SK-N-SH (cell line): ENCODE measurements around the gene ADM. TPM values are rescaled to one million over a fixed set of nuclear protein-coding genes. Genes with fewer than 3 reads are reported as not detected.

ENCODE experiments used
- CTCF ChIA-PET: fragments of 300-600, 350-600 bp; formaldehyde crosslinking; extraction: SDS; loops from one replicate; lab custom pipeline; 2021; lab: Yijun Ruan, JAX
- POLR2A ChIA-PET: fragments of 350-600 bp; sonication (Branson Sonifier 250); formaldehyde crosslinking; extraction: SDS; loops from one replicate; lab custom pipeline; 2020; ENCODE audit warnings: antibody characterized with exemption, inconsistent platforms; lab: Yijun Ruan, JAX
- DNase-seq: peaks from one replicate; pipeline ENCODE4 v3.0.0; 2012
- H2AFZ ChIP-seq: fragments of 200-600 bp; sonication (generic); 2 replicates; pipeline ENCODE4 v1.8.1; 2016; ENCODE audit warnings: antibody characterized with exemption, mild to moderate bottlenecking, low read depth
- H3F3A ChIP-seq: fragments of 200-600 bp; sonication (generic); replicated peaks from 2 replicates; pipeline ENCODE3; 2016; ENCODE audit warnings: antibody characterized with exemption, mild to moderate bottlenecking; ENCODE audit not compliant: insufficient read depth
- H3K27ac ChIP-seq, 2 experiments: fragments of 200-500 bp in 1 of 2; fragments of 200-600 bp in 1 of 2; sonication (Bioruptor generic) in 1 of 2; sonication (generic), shearing (Covaris generic) in 1 of 2; 2 replicates each; pipeline versions ENCODE4 v1.5.1 to v1.6.1; 2014 to 2016; ENCODE audit warnings: low read depth in 2 of 2, inconsistent platforms in 1 of 2, low read length in 1 of 2, mild to moderate bottlenecking in 1 of 2, mixed read lengths in 1 of 2
- H3K27me3 ChIP-seq: fragments of 200-600 bp; sonication (generic), shearing (Covaris generic); 2 replicates; pipeline ENCODE4 v1.6.1; 2016; ENCODE audit warnings: mixed run types; ENCODE audit not compliant: insufficient read depth
- H3K36me3 ChIP-seq, 2 experiments: fragments of 200-500 bp in 1 of 2; fragments of 200-600 bp in 1 of 2; sonication (Bioruptor generic) in 1 of 2; sonication (generic) in 1 of 2; replicated peaks in 1 of 2; 2 replicates each; pipeline versions ENCODE3 to v1.5.1; 2014 to 2016; ENCODE audit warnings: low read length in 1 of 2, mild to moderate bottlenecking in 1 of 2; ENCODE audit not compliant: insufficient read depth in 2 of 2, control insufficient read depth in 1 of 2
- H3K4me1 ChIP-seq, 2 experiments: fragments of 200-500 bp in 1 of 2; fragments of 200-600 bp in 1 of 2; sonication (Bioruptor generic) in 1 of 2; sonication (generic), shearing (Covaris generic) in 1 of 2; 2 replicates each; pipeline versions ENCODE4 v1.5.1 to v1.6.1; 2014 to 2016; ENCODE audit warnings: low read depth in 1 of 2, low read length in 1 of 2, mixed run types in 1 of 2; ENCODE audit not compliant: insufficient read depth in 2 of 2, control insufficient read depth in 1 of 2
- H3K4me2 ChIP-seq: fragments of 200-600 bp; sonication (generic), shearing (Covaris generic); 2 replicates; pipeline ENCODE4 v1.6.1; 2017; ENCODE audit warnings: mixed run types
- H3K4me3 ChIP-seq, 2 experiments: fragments of 200-500 bp in 1 of 2; fragments of 200-600 bp in 1 of 2; sonication (Bioruptor generic) in 1 of 2; sonication (generic), shearing (Covaris generic) in 1 of 2; 2 replicates each; pipeline versions ENCODE4 v1.5.1 to v1.8.1; 2014 to 2016; ENCODE audit warnings: low read depth in 2 of 2, inconsistent platforms in 1 of 2, low read length in 1 of 2, mild to moderate bottlenecking in 1 of 2, mixed read lengths in 1 of 2, moderate library complexity in 1 of 2
- H3K79me2 ChIP-seq: fragments of 200-600 bp; sonication (generic); 2 replicates; pipeline ENCODE4 v1.8.1; 2017; ENCODE audit warnings: mild to moderate bottlenecking; ENCODE audit not compliant: insufficient read depth
- H3K9ac ChIP-seq: fragments of 200-600 bp; sonication (generic); 2 replicates; pipeline ENCODE4 v1.6.1; 2017; ENCODE audit warnings: mixed run types
- H3K9me2 ChIP-seq: fragments of 200-600 bp; sonication (generic); 2 replicates; pipeline ENCODE4 v1.6.1; 2017; ENCODE audit warnings: mixed run types
- H3K9me3 ChIP-seq: fragments of 200-600 bp; sonication (generic); 2 replicates; pipeline ENCODE4 v1.6.1; 2017; ENCODE audit warnings: mixed run types, mild to moderate bottlenecking, moderate library complexity
- H4K20me1 ChIP-seq: fragments of 200-600 bp; sonication (generic); 2 replicates; pipeline ENCODE4 v1.6.1; 2017; ENCODE audit warnings: mild to moderate bottlenecking, mixed run types; ENCODE audit not compliant: insufficient read depth
- FOXJ3 ChIP-seq: sonication (generic); formaldehyde crosslinking; IDR thresholded peaks from 2 replicates; pipeline ENCODE4 v1.5.1; 2020; ENCODE audit warnings: mild to moderate bottlenecking, missing genetic modification reagents
- FOXM1 ChIP-seq: IDR thresholded peaks from 2 replicates; pipeline ENCODE4 v1.4.0; 2012; ENCODE audit warnings: low read depth, mild to moderate bottlenecking
- GATA2 ChIP-seq: sonication (generic); formaldehyde crosslinking; IDR thresholded peaks from 2 replicates; pipeline ENCODE4 v1.5.0; 2020; ENCODE audit warnings: mild to moderate bottlenecking, missing genetic modification reagents
- JUND ChIP-seq: IDR thresholded peaks from 2 replicates; pipeline ENCODE4 v1.4.0; 2012
- MAX ChIP-seq: IDR thresholded peaks from 2 replicates; pipeline ENCODE4 v1.4.0; 2012; ENCODE audit warnings: low read depth
- POLR2AphosphoS5 ChIP-seq: IDR thresholded peaks from 2 replicates; pipeline ENCODE4 v1.6.1; 2012; ENCODE audit warnings: low read depth, low read length
- REST ChIP-seq: IDR thresholded peaks from 2 replicates; pipeline ENCODE4 v1.6.1; 2012; ENCODE audit warnings: mild to moderate bottlenecking, low read depth, low read length, moderate library complexity
- SIN3A ChIP-seq: IDR thresholded peaks from 2 replicates; pipeline ENCODE4 v1.6.1; 2012; ENCODE audit warnings: low read depth, mild to moderate bottlenecking, low read length, moderate library complexity, borderline replicate concordance
- SMC3 ChIP-seq: IDR thresholded peaks from 2 replicates; pipeline ENCODE4 v1.6.1; 2012; ENCODE audit warnings: low read depth, low read length, improper control_type of control experiment
- TAF1 ChIP-seq: IDR thresholded peaks from 2 replicates; pipeline ENCODE4 v1.6.1; 2012; ENCODE audit warnings: low read depth, mild to moderate bottlenecking, low read length, moderate library complexity, borderline replicate concordance
- TCF12 ChIP-seq: IDR thresholded peaks from 2 replicates; pipeline ENCODE4 v1.4.0; 2012
- USF1 ChIP-seq: IDR thresholded peaks from 2 replicates; pipeline ENCODE4 v1.4.0; 2012; ENCODE audit warnings: low read depth, borderline replicate concordance
- USF2 ChIP-seq: fragments of 150-350 bp; IDR thresholded peaks from 2 replicates; pipeline ENCODE4 v1.6.1; 2017; ENCODE audit warnings: antibody characterized with exemption, low read length, low read depth, borderline replicate concordance
- YY1 ChIP-seq: IDR thresholded peaks from 2 replicates; pipeline ENCODE4 v1.4.0; 2012; ENCODE audit warnings: low read depth, mild to moderate bottlenecking
- WGBS: methylation state at CpG from one replicate; pipeline ENCODE4 v1.1.6; 2017; ENCODE audit warnings: low lambda C conversion rate; 5-methylcytosine and 5-hydroxymethylcytosine counted together
- polyA plus RNA-seq, 3 experiments: library from polyadenylated mRNA; depleted of rRNA; stranded (reverse); fragments of >200 nt; gene quantifications; 2 replicates each; pipeline ENCODE4 v1.2.3, GENCODE V29; 2012

Gene ADM
- polyA plus RNA-seq, 1 of the 3 experiments (the other 2 are of a cell fraction): 50.6 TPM

GRCh38 chr11:10355257-10355661 is 50.4 kb downstream of the ADM start:
- no peak overlapping the region for H3K27ac ChIP-seq
- CTCF ChIA-PET: interaction anchor here (3.6 kb wide), 1 partner anchor 12 kb away, joined by 14 read pairs; no protein-coding TSS in a partner anchor
- 19% methylated on average over 2 of the region's 2 CpGs for WGBS

More at GRCh38 chr11:10355257-10355661, 50.4 kb downstream of the ADM start:
- 0 out of 2 replicates have a peak, but pooled peaks cover 4% of the 10 kb centered on the region for H3K9me3 ChIP-seq
- no peak overlapping the region for H2AFZ ChIP-seq
- H3K36me3 ChIP-seq: no peaks in the 10 kb centered on the region
- no peak overlapping the region for H3K4me3 ChIP-seq
- no peaks in the 10 kb centered on the region for H3F3A ChIP-seq
- H3K9me2 ChIP-seq: no peaks in the 10 kb centered on the region
- peaks cover 13 to 21% of the 10 kb centered on the region in 2 experiments for H3K4me1 ChIP-seq
- no peaks in the 10 kb centered on the region for H4K20me1 ChIP-seq
- H3K27me3 ChIP-seq: no peaks in the 10 kb centered on the region
- POLR2A ChIA-PET: no interaction called here
- no peak overlapping the region for H3K9ac ChIP-seq
- H3K4me2 ChIP-seq: no peak overlapping the region
- H3K79me2 ChIP-seq: no peaks in the 10 kb centered on the region
- no peak for DNase-seq
- TF ChIP-seq REST (no peak), POLR2AphosphoS5 (no peak), GATA2 (CRISPR knock-in tag) (no peak), USF1 (no peak), SMC3 (no peak), TAF1 (no peak), SIN3A (no peak), FOXJ3 (no peak), FOXM1 (no peak), TCF12 (no peak), JUND (no peak), YY1 (no peak), USF2 (no peak), MAX (no peak)
